Endothelial cell (in vitro differentiated cells): ENCODE results near the gene DCLK2. TPM values are rescaled to one million over a fixed set of nuclear protein-coding genes. Genes with fewer than 3 reads are reported as not detected.

Source experiments
- DNase-seq: peaks from one replicate; pipeline ENCODE4 v3.0.0; 2021; ENCODE audit warnings: low spot score
- H3K27ac Mint-ChIP-seq: one replicate; pipeline ENCODE4 v1.8.0; 2021; ENCODE audit warnings: mixed read lengths, inconsistent platforms; ENCODE audit not compliant: unreplicated experiment
- H3K27me3 Mint-ChIP-seq: one replicate; pipeline ENCODE4 v1.8.0; 2021; ENCODE audit warnings: mild to moderate bottlenecking, moderate library complexity, mixed read lengths, inconsistent platforms; ENCODE audit not compliant: unreplicated experiment
- H3K36me3 Mint-ChIP-seq: one replicate; pipeline ENCODE4 v1.8.0; 2021; ENCODE audit warnings: mild to moderate bottlenecking, low read depth, mixed read lengths, inconsistent platforms; ENCODE audit not compliant: unreplicated experiment
- H3K4me1 Mint-ChIP-seq: one replicate; pipeline ENCODE4 v1.8.0; 2021; ENCODE audit warnings: mild to moderate bottlenecking, mixed read lengths, inconsistent platforms; ENCODE audit not compliant: unreplicated experiment
- H3K4me3 Mint-ChIP-seq: one replicate; pipeline ENCODE4 v1.8.0; 2021; ENCODE audit warnings: mild to moderate bottlenecking, mixed read lengths, inconsistent platforms; ENCODE audit not compliant: unreplicated experiment
- H3K9me3 Mint-ChIP-seq: one replicate; pipeline ENCODE4 v1.8.0; 2021; ENCODE audit warnings: mixed read lengths, inconsistent platforms; ENCODE audit not compliant: unreplicated experiment
- CTCF ChIP-seq: fragments of 200-600 bp; sonication (generic); IDR thresholded peaks from one replicate; pipeline ENCODE4 v1.5.0; 2021; ENCODE audit warnings: antibody characterized with exemption; ENCODE audit not compliant: unreplicated experiment
- total RNA-seq: library from RNA; stranded (reverse); fragmentation: NEBNext Ultra II Directional; extraction: Animal tissue kit (Norgen Biotek cat#: 25700); gene quantifications from one replicate; pipeline ENCODE4 v1.2.1, GENCODE V29; 2021; ENCODE audit not compliant: unreplicated experiment

Gene DCLK2
- total RNA-seq, 1 donor from 2014 or later, result 7.8 TPM

- DNase-seq, result no peak
- Mint-ChIP-seq H3K36me3 (no peaks in the 10 kb centered on the region), H3K27ac (no peak overlapping the region), H3K4me3 (no peak overlapping the region), H3K9me3 (no peaks in the 10 kb centered on the region), H3K4me1 (no peaks in the 10 kb centered on the region), H3K27me3 (no peaks in the 10 kb centered on the region)
- no peak for TF ChIP-seq CTCF
Observed at GRCh38 chr4:150234246-150234645, 156.0 kb downstream of the DCLK2 start.

GRCh38 chr4:150235317-150235716 lies 157.1 kb downstream of the DCLK2 start:
- Mint-ChIP-seq H3K4me3 (no peak overlapping the region), H3K4me1 (no peaks in the 10 kb centered on the region), H3K27ac (no peak overlapping the region), H3K27me3 (no peaks in the 10 kb centered on the region), H3K9me3 (no peaks in the 10 kb centered on the region), H3K36me3 (no peaks in the 10 kb centered on the region)
- TF ChIP-seq CTCF, result no peak
- DNase-seq, result no peak

GRCh38 chr4:150235808-150236271 lies 157.6 kb downstream of the DCLK2 start:
- Mint-ChIP-seq H3K27ac (no peak overlapping the region), H3K36me3 (no peaks in the 10 kb centered on the region), H3K4me1 (no peaks in the 10 kb centered on the region), H3K4me3 (no peak overlapping the region), H3K9me3 (no peaks in the 10 kb centered on the region), H3K27me3 (no peaks in the 10 kb centered on the region)
- TF ChIP-seq CTCF, result no peak
- DNase-seq, result no peak

GRCh38 chr4:150236626-150237025 lies 158.4 kb downstream of the DCLK2 start:
- Mint-ChIP-seq H3K36me3 (no peaks in the 10 kb centered on the region), H3K27ac (no peak overlapping the region), H3K9me3 (no peaks in the 10 kb centered on the region), H3K27me3 (no peaks in the 10 kb centered on the region), H3K4me3 (no peak overlapping the region), H3K4me1 (no peaks in the 10 kb centered on the region)
- DNase-seq, result no peak
- TF ChIP-seq CTCF, result no peak

- no peak for DNase-seq
- no peak overlapping the region for H3K4me3 Mint-ChIP-seq
Observed at GRCh38 chr4:150237110-150237872, 159.0 kb downstream of the DCLK2 start.

More at GRCh38 chr4:150237110-150237872, 159.0 kb downstream of the DCLK2 start:
- Mint-ChIP-seq H3K4me1 (no peaks in the 10 kb centered on the region), H3K36me3 (no peaks in the 10 kb centered on the region), H3K9me3 (no peaks in the 10 kb centered on the region), H3K27me3 (no peaks in the 10 kb centered on the region), H3K27ac (no peak overlapping the region)
- TF ChIP-seq CTCF, result no peak
